Large intestine (tissue), 3 donors: ENCODE data around the gene TSFM. TPM values are rescaled to one million over a fixed set of nuclear protein-coding genes. Genes with fewer than 3 reads are reported as not detected.

Experiments
- DNase-seq, 2 donors: peaks; one replicate each; pipeline versions ENCODE4 v3.0.0 to v3.0.0-alpha.2; 2013
- H3K27ac ChIP-seq: one replicate; pipeline ENCODE4 v1.5.1; 2013; ENCODE audit warnings: low read length
- H3K27me3 ChIP-seq: 2 replicates; pipeline ENCODE4 v1.6.1; 2013; ENCODE audit warnings: low read length; ENCODE audit not compliant: control insufficient read depth, insufficient read depth
- H3K36me3 ChIP-seq: 2 replicates; pipeline ENCODE4 v1.6.1; 2013; ENCODE audit warnings: low read length; ENCODE audit not compliant: control insufficient read depth, insufficient read depth
- H3K4me1 ChIP-seq: one replicate; pipeline ENCODE4 v1.6.1; 2013; ENCODE audit warnings: low read length; ENCODE audit not compliant: control insufficient read depth, insufficient read depth
- H3K4me3 ChIP-seq: one replicate; pipeline ENCODE4 v1.5.1; 2013; ENCODE audit warnings: low read length
- H3K9me3 ChIP-seq: one replicate; pipeline ENCODE4 v1.6.1; 2013; ENCODE audit warnings: mild to moderate bottlenecking, low read depth, low read length, moderate library complexity; ENCODE audit not compliant: control insufficient read depth
- WGBS: methylation state at CpG from one replicate; pipeline ENCODE4 v1.1.5; 2013; ENCODE audit warnings: low lambda C conversion rate; ENCODE audit not compliant: insufficient coverage; 5-methylcytosine and 5-hydroxymethylcytosine counted together
- polyA plus RNA-seq: library from polyadenylated mRNA; unstranded; fragments of 120-200 nt; gene quantifications from one replicate; pipeline ENCODE4 v1.2.1, GENCODE V29; 2013

Gene TSFM
- polyA plus RNA-seq, 1 donor = 36.0 TPM

DNA sequence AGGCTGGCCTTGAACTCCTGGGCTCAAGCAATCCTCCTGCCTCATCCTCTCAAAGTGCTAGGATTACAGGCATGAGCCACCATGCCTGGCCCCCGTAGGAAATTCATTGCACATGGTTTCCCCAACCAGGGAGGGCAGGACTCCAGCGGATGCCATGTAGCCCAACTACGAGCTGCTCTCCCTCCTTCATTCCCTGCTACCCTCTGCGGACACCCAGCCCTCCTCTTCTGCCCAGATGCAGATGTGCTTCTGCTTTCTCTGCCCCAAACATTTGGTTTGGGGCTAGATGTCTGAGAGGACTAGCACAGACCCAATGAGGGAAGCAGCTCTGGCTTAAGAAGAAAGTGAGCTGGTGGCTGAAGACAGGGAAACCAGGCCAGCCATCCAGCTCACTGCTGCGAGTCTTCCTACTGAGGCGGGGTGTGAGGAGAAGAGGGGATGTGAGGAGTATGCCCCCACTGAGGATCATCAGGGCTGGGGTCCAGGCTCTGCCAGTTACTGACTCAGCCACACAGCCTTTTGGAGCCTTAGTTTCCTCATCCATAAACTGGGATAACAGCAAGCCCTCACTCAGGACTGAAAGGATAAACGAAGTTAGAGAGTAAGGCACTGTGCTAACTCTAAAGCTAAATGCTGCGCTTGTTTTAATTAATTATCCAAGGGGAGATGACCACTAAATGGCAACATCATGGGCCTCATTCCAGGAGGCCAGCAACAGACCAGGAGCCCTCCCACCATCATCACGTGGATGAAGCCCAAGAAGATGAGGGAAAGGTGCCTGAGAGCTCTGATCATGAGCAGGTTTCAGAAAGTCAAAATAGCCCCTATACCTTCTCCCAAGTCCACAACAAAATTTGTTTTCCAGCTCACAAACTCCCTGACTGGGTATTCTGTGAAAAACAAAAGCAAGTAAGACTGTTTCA, 53.0 kb downstream of the TSFM start:
- no peak overlapping the region for H3K4me3 ChIP-seq
- no peak for DNase-seq

GRCh38 chr12:57836442-57837375, 54.1 kb downstream of the TSFM start:
- Histone ChIP-seq H3K9me3 (no peaks in the 10 kb centered on the region), H3K27me3 (no peaks in the 10 kb centered on the region), H3K4me1 (peaks cover 77% of the 10 kb centered on the region), H3K4me3 (no peak overlapping the region), H3K27ac (peak overlapping the region; percentile 25), H3K36me3 (peaks cover 17% of the 10 kb centered on the region)
- peak; percentile 78 for DNase-seq
- no CpG with 5 or more reads among the region's 13 CpGs for WGBS

More for the DNA sequence above, 53.0 kb downstream of the TSFM start:
- H3K27me3 ChIP-seq = no peaks in the 10 kb centered on the region
- no peaks in the 10 kb centered on the region for H3K9me3 ChIP-seq
- H3K27ac ChIP-seq = no peak overlapping the region
- WGBS = no CpG with 5 or more reads among the region's 9 CpGs
- H3K4me1 ChIP-seq = peaks cover 67% of the 10 kb centered on the region
- peaks cover 17% of the 10 kb centered on the region for H3K36me3 ChIP-seq

DNA sequence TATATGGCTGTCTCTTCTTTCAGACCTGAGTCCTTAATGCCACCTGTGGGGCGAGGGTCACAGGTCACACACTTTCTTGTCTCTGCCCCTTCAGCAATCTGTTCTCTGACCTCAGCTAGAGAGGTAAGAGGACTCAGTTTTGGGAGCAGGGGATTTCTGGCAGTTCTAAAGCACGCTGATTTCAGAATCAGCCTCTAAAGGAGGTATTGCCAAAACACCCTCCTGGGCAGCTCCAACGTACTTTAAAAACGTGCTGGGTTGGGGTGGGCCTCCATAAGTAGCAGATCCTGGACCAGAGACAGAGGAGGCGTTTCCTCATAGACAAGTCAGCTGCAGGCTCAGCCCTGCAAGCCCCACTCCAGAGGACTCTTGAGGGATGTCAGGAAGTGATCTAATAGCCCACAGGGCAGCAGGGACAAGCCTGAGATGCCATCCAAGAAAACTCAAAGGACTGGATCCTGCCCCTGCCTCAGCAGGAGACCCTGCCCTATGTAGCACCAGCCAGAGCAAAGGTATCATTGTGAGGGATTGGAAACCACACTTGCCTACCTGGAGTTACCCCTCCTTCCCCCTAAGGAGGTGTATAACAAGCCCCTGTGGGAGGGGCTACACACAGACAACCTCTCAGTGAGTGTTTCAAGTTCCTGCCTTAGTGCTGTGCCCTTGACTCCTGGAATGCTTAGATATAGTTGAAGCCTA, 55.4 kb downstream of the TSFM start:
- DNase-seq = no peak
- Histone ChIP-seq H3K27ac (peak overlapping the region; percentile 28), H3K36me3 (peaks cover 15% of the 10 kb centered on the region), H3K9me3 (no peaks in the 10 kb centered on the region), H3K4me1 (peaks cover 88% of the 10 kb centered on the region), H3K27me3 (no peaks in the 10 kb centered on the region), H3K4me3 (no peak overlapping the region)
- no CpG with 5 or more reads among the region's 5 CpGs for WGBS

DNA sequence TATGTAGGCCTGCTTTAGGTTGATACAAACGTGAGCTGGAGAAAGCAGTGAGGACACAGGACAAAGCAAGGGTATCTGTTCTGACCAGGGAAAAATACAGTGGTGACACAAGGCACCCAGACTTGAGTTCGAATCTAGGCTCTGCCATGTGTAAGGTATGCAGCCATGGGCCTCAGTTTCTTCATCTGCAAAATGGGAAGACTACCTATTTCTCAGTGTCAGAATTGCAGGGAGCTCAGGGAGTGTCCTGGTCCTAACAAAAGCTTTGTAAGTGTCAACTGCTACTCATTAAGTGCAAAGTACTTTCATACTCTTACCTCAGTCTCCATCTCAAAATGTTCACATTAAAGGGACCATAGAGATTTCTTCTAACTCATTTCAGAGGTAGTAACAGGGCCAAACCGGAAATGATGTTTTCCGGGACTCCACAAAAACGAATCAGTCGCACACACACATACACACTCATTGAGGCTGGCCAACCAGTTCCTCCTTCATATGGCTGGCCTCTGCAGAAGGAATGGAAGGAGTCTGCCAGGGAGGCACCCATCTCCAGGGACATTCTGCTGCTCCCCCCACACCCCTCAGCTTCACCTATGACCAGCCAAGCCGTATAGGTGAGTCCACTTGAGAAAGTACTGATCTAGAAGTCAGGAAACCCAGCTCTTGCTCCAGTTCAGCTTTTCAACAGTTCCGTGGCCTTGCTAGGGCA, 56.2 kb downstream of the TSFM start:
- DNase-seq = no peak
- no peak overlapping the region for H3K27ac ChIP-seq
- H3K9me3 ChIP-seq = no peaks in the 10 kb centered on the region
- no CpG with 5 or more reads among the region's 8 CpGs for WGBS
- H3K27me3 ChIP-seq = no peaks in the 10 kb centered on the region
- no peak overlapping the region for H3K4me3 ChIP-seq
- H3K4me1 ChIP-seq = peaks cover 90% of the 10 kb centered on the region
- H3K36me3 ChIP-seq = peaks cover 15% of the 10 kb centered on the region

- DNase-seq = no peak
- H3K27ac ChIP-seq = no peak overlapping the region
- no peak overlapping the region for H3K4me3 ChIP-seq
- peaks cover 15% of the 10 kb centered on the region for H3K36me3 ChIP-seq
- no peaks in the 10 kb centered on the region for H3K9me3 ChIP-seq
- no CpG with 5 or more reads among the region's 5 CpGs for WGBS
- peaks cover 90% of the 10 kb centered on the region for H3K4me1 ChIP-seq
- H3K27me3 ChIP-seq = no peaks in the 10 kb centered on the region
These were observed 57.4 kb downstream of the TSFM start for GRCh38 chr12:57839996-57840395.

GRCh38 chr12:57840726-57841125, 58.1 kb downstream of the TSFM start:
- H3K4me1 ChIP-seq = peaks cover 85% of the 10 kb centered on the region
- DNase-seq = no peak
- WGBS = no CpG with 5 or more reads among the region's 3 CpGs
- H3K9me3 ChIP-seq = no peaks in the 10 kb centered on the region
- no peak overlapping the region for H3K27ac ChIP-seq
- no peak overlapping the region for H3K4me3 ChIP-seq
- H3K27me3 ChIP-seq = no peaks in the 10 kb centered on the region
- H3K36me3 ChIP-seq = peaks cover 13% of the 10 kb centered on the region

GRCh38 chr12:57841445-57841844, 58.9 kb downstream of the TSFM start:
- Histone ChIP-seq H3K4me1 (peaks cover 78% of the 10 kb centered on the region), H3K36me3 (peaks cover 13% of the 10 kb centered on the region), H3K27me3 (no peaks in the 10 kb centered on the region), H3K9me3 (no peaks in the 10 kb centered on the region), H3K27ac (no peak overlapping the region), H3K4me3 (no peak overlapping the region)
- no CpG with 5 or more reads among the region's 4 CpGs for WGBS
- peak in 1 of 2 donors; percentile 56 for DNase-seq

- Histone ChIP-seq H3K27me3 (no peaks in the 10 kb centered on the region), H3K9me3 (no peaks in the 10 kb centered on the region), H3K36me3 (peaks cover 13% of the 10 kb centered on the region), H3K4me1 (peaks cover 70% of the 10 kb centered on the region), H3K27ac (peak overlapping the region; percentile 7), H3K4me3 (peak overlapping the region; percentile 7)
- WGBS = 50% methylated on average over 2 of the region's 14 CpGs
- DNase-seq = peak; percentile 40 to 55
These were observed 60.0 kb downstream of the TSFM start for GRCh38 chr12:57842342-57843294.
